Activated CD4-positive, CD25-positive, alpha-beta regulatory T cell treated with anti-CD3 and anti-CD28 coated beads, Interleukin-2, amount 50 U/mL, for 24 hours (primary cell): ENCODE results near the gene FAM131C.
"Not testable (repeated sequence)": the region's sequence is repeated elsewhere in the genome, so short reads cannot be mapped to it uniquely, and the experiment has no call there.

Source experiments
- ATAC-seq, 2 donors: fragments of 150-1000 bp; cut with Tn5 transposase; one replicate each; pipeline ENCODE4 v1.10.0; 2021; ENCODE audit warnings: mild to moderate bottlenecking in 1 of 2, moderate library complexity in 1 of 2

Gene FAM131C

GRCh38 chr1:16076031-16076864 lies 2.8 kb upstream of the FAM131C start:
- no peak for ATAC-seq

DNA sequence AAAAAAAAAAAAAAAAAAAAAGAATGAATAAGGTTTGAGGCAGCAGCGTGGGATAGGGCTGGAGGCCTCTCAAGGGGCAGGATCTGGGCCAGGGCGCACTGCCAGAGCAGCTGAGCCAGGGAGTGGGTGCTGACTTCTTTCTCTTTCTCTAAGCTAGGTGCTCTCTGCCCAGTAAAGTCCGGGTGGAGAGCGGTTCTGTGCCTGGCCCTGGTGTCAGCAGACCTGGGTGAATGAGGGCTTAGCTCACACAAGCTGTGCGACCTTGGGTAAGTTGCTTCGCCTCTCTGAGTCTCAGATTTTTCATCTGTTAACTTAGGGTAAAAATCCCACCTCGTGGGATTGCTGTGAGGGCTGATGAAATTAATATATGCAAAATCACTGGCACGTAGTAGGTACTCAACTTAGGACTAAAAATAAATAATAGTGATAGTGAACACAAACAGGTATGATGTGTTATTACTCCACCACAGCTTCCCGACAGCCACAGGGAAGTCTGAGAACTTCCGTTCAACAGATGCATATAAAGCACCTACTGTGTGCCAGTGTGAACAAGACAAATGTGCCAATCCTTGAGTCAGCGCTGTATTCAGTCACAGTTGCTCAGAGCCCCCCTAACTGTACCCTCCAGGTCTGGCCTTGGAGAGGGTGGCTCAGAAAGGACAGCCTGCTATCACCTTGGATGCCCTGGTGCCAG lies 2.0 kb upstream of the FAM131C start:
- no peak for ATAC-seq

- no peak for ATAC-seq
Observed at GRCh38 chr1:16074217-16074616, 766 bp upstream of the FAM131C start.

DNA sequence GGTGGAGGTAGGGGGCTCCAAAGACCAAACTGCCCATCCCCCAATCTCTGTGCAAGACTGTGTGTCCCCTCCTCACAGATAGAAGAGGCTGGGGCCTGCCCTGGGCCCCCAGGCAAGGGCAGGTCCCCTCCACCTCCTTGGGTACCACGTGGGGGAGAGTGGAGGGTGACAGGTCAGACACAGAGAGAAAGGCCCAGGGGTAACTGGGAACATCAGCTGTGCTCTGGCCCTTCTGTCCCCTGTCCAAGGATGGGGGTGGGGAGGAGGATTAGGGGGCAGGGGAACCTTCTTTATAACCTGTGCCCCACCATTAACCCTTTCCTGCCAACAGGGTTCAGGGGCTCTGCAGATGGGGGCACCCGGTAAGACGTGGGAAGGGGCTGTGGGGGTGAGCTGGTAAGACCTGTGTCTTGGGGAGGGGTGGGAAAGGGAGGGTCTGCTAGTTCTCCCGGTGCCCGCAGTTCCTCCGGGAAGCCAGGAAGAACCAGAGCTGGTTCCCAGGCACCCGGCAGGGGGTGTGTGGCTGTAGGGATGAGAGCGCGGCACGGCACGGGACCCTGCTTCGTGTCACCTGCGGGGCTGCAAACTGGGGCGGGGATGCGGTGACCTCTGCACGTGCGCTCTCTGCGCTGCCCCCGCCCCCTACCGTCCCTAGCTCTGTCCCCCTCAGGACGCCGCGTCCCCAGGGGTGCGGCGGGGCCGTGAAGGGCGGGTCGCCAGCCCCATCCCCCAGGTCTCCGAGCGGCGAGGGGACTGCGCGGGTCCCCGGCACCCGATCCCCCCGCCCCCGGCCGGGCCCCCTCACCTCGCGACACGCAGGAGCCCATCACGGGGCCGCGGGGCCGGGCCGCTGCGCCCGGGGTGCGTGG lies 601 bp downstream of the FAM131C start:
- peak; percentile 18 to 34 for ATAC-seq

DNA sequence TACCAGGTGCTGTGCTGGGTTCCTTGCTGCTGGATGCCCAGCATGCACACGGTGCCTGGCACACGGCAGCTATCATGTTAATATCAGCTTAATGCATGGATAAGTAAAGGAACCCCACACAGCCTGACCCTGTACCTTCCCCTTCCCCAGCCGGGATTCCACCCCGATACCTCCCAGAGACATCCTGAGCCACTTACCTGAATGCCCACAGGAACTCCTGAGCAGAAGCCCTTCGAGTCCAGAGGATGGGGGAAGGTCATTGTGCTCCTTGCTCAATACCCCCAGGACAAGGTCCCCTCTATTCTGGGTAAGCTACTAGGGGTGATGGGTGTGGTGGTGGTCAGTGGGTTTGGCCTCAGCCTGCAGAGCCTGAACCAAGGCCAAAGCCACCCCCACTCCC lies 1.4 kb downstream of the FAM131C start:
- ATAC-seq, result no peak

- no peak for ATAC-seq
Observed at GRCh38 chr1:16071614-16072013, 1.8 kb downstream of the FAM131C start.

DNA sequence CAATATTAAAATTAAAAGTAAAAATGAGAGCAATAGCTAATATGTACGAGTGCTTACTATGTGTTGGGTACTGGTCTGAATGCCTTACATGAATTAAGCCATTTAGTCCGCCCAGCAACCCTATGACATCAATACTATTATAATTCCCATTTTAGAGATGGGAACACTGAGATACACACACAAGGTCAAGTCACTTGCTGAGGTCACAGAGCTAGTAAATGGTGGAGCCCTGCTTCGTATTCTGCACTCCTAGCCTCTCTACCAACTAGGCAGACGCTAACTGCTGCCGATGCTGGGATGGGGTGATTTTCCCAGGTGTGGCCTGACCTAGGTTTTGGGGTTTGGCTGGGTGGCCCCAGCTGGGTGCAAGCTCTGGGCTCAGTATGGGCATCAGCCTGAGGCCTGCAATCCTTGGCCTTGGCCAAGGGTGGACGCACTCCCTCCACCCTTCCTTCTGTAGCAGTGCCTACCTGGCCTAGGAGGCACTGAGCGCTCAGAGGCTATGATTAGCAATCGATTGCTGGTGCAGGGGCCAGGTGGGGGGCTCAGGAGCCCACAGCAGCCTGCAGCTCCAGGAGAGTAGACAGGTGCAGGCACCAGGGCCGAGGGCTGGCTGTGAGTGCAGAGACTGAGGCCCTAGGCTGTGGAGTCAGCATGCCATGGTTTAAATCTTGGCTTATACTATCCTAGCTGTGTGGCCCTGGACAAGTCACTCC lies 2.7 kb downstream of the FAM131C start:
- ATAC-seq, result no peak

GRCh38 chr1:16068356-16069270 lies 4.8 kb downstream of the FAM131C start:
- no peak for ATAC-seq

GRCh38 chr1:16067933-16068332 lies 5.5 kb downstream of the FAM131C start:
- no peak for ATAC-seq

GRCh38 chr1:16067127-16067768 lies 6.2 kb downstream of the FAM131C start:
- ATAC-seq, result no peak

DNA sequence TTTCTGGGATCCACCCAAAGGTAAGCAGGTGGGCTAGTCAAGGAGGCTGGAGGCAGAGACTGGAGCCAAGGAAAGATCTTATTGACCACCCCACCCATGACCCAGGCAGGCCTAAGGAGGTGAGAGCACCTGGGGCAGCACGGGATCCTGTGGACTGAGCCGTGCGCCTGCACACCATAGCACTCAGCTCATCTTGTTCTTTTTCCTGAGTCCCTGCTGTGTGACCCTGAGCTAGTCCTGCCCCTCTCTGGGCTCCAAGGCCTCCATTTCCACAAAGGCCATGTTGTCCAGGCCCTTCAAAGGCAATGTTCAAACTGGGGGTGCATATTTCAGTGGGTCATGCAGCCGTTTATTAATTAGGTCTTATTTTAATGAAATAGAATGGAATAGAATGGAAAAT lies 7.2 kb downstream of the FAM131C start:
- ATAC-seq, result no peak

DNA sequence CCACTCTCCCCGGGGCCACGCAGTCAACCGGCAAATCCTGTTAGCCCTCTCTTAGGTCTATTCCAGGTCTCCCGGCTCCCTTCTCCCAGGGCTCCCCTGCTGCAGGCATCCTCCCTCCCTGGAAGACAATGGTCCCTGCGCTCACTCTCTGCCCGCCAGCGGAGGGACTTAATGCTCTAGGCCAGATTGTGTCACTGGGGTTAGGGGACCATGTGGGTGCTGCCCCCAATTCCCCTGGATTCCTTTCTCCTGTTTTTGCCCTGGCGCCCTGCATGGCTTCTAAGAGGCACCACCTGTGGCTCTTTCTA lies 8.2 kb downstream of the FAM131C start:
- no peak for ATAC-seq

GRCh38 chr1:16064536-16065268 lies 8.7 kb downstream of the FAM131C start:
- no peak for ATAC-seq

DNA sequence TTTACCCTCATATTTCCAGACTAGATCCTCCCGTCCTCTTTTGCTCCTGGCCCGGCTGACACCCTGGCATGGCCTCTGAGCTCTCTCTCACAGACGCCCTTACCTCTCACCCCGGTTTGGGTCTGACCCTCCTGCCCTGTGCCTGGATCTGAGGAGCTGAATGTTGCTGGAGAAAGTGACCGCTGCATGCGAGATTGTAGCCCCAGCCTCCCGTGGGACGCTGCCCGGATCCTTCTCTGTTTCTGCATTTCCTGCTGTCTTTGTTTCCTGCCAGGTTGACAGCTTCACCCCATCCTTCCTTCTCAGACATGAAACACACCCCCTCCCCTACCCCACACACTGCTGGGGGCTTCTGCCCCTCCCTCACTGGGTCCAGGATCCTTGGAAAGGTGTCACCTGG lies 9.5 kb downstream of the FAM131C start:
- no peak for ATAC-seq

- ATAC-seq, result no peak
Observed at GRCh38 chr1:16063226-16063829, 10.1 kb downstream of the FAM131C start.

DNA sequence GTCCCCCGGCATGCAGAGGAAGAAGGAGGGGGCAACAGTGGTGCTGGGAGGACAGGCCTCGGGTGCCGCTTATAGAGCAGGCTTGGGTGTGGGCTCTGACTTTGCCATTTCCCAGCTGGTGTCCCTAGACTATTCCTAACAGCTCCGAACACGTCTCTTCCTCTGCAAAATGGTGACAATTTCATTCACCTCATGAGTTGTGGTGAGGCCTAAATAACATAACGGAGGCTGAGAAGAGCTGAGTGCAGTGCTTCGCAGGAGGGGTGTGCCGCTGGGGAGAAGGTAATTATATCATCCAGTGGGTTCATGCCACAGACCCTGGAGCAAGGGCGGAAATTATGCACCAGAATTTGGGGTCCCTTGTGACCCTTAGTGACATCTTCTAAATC lies 10.8 kb downstream of the FAM131C start:
- not testable (repeated sequence) for ATAC-seq

DNA sequence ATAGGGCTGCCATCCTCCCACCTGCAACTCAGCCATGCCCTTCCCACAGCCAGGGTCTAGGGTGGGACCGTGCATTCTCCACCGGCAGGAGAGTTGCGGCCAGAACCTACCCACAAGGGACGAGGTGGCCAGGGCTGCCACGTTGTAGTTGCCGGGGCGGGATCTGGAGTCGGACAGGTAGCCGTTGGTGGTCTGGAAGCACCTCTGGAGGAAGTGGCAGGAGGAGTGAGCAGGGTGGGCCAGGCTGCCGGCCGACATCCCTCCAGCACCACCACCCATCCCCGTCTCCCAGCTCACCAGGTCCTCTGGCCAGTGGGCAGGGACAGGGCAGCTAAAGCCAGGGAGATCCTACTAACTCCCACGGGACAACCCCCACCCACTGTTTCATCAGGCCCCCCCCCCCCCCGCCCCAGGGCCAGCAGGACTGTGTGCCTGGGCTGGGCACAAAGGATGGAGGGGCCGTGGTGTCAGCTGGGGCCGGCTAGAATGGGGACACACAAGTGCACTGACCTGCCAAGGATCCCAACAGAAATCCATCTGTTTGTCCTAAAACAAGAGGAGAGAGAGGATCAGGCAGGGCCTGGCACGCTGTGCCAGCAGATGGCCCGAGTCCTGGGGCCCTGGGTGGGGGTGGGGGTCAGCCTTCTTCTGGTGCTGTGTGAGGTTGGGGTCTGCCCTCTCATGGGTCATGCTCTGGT lies 11.3 kb downstream of the FAM131C start:
- not testable (repeated sequence) for ATAC-seq

DNA sequence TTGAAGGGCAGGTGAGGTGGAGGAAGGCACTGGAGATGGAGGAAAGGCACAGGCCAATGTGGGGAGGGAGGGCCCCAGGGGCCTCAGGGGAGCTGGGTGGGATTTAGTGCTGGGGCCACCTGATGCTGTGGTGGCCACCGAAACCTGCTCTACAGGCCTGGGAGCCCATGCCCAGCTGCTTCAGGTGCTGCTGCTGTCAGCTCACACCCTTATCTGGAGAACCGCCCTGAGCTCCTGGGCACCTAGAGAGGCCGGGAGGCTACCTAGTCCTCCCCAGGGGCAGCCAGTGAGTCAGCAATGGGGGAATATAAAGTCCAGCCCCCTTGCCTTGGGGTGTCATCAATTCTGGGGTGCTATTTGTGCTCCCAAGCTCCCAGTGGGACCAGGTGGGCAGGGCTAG lies 12.2 kb downstream of the FAM131C start:
- no peak for ATAC-seq

DNA sequence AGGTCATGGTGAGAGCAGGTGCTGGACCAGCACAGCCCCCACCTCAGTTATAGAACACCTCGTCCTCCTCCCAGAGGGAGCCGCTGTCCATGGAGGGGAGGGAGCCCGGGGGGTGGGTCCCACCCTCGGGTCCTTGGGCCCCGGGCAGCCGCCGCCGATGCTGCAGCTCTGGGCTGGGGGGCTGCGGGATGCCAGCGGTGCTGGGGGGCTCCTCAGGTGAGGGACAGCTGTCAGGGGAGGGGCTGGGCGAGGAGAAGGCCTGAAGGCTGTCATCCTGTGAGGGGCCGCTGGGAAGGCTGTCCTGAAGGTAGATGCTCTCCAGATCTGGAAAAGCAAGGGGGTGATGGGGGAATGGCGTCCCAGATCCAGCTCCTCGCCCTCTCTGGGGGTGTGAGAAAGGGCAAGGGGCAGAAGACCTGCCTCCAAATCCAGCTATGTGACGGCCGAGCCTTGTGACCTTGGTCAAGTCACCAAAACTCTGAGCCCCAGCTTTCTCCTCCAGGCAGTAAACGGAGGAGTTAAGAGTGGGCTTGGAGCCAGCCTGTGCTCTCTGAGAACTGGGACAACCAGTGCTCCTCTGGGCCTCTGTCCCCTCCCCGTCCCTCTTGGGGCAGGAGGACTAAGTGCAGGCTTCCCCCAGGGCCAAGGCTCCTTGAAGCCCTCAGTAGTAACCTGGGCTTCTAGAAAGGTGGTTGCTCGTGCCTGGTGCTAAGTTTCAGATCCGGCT lies 14.9 kb downstream of the FAM131C start:
- not testable (repeated sequence) for ATAC-seq
